ENCODE results near the gene MS4A7. TPM values are rescaled to one million over a fixed set of nuclear protein-coding genes. Genes with fewer than 3 reads are reported as not detected.

The MS4A7 gene
- total and polyA plus RNA-seq, 11 donors, result 2.7 to 57.1 (median 8.3) TPM

DNA sequence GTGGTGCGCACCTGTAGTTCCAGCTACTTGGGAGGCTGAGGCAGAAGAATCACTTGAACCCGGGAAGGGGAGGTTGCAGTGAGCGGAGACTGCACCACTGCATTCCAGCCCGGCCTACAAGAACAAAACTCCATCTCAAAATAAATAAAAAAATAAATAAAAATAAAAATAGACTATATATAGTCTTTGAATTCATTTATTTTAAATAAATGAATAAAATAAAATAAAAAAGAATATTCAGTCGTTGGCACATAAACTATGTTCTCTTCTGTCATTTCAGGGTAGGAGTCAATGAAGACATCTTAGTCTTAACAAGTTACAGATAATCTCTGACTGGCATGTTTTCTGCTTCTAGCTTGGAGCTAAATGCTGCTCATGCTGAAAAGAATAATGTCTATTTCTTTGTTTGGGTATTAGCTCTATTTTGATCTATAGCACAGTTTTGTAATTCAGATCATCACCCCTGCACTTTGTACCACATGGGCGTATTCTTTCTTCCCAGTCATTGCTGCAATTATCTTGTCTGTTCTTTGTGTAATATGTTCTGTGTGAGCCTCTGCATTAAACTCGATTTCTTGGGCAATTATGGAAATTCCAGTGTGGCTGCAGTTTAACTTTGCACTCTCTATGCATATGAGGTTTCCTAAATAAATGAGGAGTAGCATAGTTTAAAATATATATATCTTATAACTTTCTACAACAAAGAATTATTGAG is 16.5 kb downstream of the MS4A7 start:
- H3K36me3 ChIP-seq, result peaks cover 0 to 4% (median 0%) of the 10 kb centered on the region in 9 donors
- WGBS, 4 donors, result 72 to 84% (median 73%) methylated on average over 7 of the region's 7 CpGs
- peaks cover 0 to 51% (median 0%) of the 10 kb centered on the region in 12 donors for H3K4me1 ChIP-seq
- no peak overlapping the region for H3K4me3 ChIP-seq
- no peak for DNase-seq
- H3K27me3 ChIP-seq, result no peaks in the 10 kb centered on the region
- no peak for ATAC-seq
- intact Hi-C loops (cut with DNase I), result no loop called here
- TF ChIP-seq, protein P1, sequence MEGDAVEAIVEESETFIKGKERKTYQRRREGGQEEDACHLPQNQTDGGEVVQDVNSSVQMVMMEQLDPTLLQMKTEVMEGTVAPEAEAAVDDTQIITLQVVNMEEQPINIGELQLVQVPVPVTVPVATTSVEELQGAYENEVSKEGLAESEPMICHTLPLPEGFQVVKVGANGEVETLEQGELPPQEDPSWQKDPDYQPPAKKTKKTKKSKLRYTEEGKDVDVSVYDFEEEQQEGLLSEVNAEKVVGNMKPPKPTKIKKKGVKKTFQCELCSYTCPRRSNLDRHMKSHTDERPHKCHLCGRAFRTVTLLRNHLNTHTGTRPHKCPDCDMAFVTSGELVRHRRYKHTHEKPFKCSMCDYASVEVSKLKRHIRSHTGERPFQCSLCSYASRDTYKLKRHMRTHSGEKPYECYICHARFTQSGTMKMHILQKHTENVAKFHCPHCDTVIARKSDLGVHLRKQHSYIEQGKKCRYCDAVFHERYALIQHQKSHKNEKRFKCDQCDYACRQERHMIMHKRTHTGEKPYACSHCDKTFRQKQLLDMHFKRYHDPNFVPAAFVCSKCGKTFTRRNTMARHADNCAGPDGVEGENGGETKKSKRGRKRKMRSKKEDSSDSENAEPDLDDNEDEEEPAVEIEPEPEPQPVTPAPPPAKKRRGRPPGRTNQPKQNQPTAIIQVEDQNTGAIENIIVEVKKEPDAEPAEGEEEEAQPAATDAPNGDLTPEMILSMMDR (IDR thresholded peaks at IDR 0.05), result no peak
- no peak for TF ChIP-seq POLR2A (IDR thresholded peaks at IDR 0.05)
- H3K9me3 ChIP-seq, result no peaks in the 10 kb centered on the region
- peak overlapping the region in 1 of 12 donors; percentile 84 for H3K27ac ChIP-seq

DNA sequence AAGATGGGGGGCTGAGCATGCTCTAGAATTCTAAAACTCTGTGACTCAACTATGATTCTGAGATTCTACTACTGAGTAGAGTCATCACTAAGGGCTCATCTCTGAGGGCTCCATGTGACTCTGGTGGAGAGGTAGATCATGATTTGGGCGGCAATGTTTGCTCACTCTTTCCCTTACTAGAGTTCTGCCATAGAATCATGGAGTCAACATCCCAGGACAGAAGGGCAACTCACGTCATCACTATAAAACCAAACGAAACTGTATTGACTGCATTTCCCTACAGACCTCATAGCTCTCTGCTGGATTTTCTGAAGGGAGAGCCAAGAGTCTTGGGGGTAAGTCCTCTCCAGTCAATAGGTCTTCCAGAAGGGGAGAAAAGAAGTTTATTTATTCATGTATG is 18.1 kb downstream of the MS4A7 start, which contains the start of gene MS4A14:
TSS of gene MS4A14 (plus strand) at position 78 of the 400 bp plus-strand sequence. CDS start at position 198, 120 bp downstream.
- WGBS, 4 donors, result 52 to 73% (median 61%) methylated on average over 3 of the region's 3 CpGs
- no peaks in the 10 kb centered on the region for H3K9me3 ChIP-seq
- peak within 1 kb of the TSS in 2 of 12 donors; percentile 22 to 84 for H3K27ac ChIP-seq
- intact Hi-C loops (cut with DNase I), result no loop called here
- H3K4me1 ChIP-seq, result peaks cover 0 to 38% (median 0%) of the 10 kb centered on the region in 12 donors
- ATAC-seq (peak in 2 of 4 donors; percentile 24 to 57), DNase-seq (no peak)
- no peaks in the 10 kb centered on the region for H3K36me3 ChIP-seq
- no peaks in the 10 kb centered on the region for H3K27me3 ChIP-seq
- H3K4me3 ChIP-seq, result no peak within 1 kb of the TSS
- TF ChIP-seq, protein P1 (IDR thresholded peaks at IDR 0.05), result no peak

DNA sequence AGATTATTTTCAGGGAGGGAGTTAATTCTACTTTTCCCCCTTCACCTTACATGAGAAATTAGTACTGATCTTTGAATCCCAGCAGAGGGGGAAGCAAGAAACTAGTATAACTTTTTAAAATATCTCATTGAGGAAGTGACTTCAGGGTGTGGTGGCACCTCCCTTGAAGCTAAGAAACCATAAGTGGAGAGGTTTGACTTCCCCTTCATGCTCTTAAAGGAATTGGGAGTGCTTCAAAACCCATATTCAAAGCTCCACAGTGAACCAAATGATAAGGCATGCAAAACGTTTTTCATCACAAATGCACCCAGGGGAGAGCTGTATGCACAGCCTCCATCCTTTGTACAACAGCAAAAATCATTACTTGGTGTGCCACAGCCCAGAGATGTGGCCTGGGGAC is 18.5 kb downstream of the MS4A7 start:
- no peak for DNase-seq
- H3K4me3 ChIP-seq, result no peak overlapping the region
- TF ChIP-seq POLR2A (IDR thresholded peaks at IDR 0.05), result no peak
- TF ChIP-seq, protein P1 (IDR thresholded peaks at IDR 0.05), result no peak
- intact Hi-C loops (cut with DNase I), result no loop called here
- WGBS, 4 donors, result 0 to 7% (median 3%) methylated on average over 1 of the region's 1 CpG
- peak overlapping the region in 2 of 12 donors; percentile 22 to 84 for H3K27ac ChIP-seq
- peak in 3 of 4 donors; percentile 39 to 56 (median 54) for ATAC-seq
- H3K9me3 ChIP-seq, result no peaks in the 10 kb centered on the region
- H3K36me3 ChIP-seq, result no peaks in the 10 kb centered on the region
- H3K27me3 ChIP-seq, result no peaks in the 10 kb centered on the region
- H3K4me1 ChIP-seq, result peaks cover 0 to 37% (median 0%) of the 10 kb centered on the region in 12 donors

DNA sequence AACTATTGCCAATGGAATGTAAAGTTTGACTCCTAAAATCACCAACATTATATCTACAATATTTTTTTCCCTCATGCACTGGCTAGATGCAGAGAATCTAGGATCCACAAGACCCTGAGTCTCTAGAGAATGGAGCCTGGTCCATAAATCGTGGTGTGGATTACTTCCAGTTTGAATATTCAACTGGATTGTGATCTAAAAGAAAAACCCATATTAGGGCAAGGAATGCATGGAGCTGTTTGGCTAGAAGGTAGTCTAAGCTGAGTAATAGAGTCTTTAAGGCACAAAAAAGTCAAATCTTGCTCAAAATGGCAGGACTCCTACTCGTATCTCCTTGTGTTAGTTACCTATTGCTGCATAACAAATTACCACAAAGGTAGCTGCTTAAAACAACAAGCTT is 41.7 kb downstream of the MS4A7 start:
- H3K36me3 ChIP-seq, result no peaks in the 10 kb centered on the region
- WGBS, 4 donors, result 10 to 19% (median 11%) methylated on average over 2 of the region's 2 CpGs
- TF ChIP-seq, protein P1 (IDR thresholded peaks at IDR 0.05), result no peak
- no peak for TF ChIP-seq POLR2A (IDR thresholded peaks at IDR 0.05)
- H3K4me1 ChIP-seq, result no peaks in the 10 kb centered on the region
- ATAC-seq, result no peak
- H3K27ac ChIP-seq, result no peak overlapping the region
- intact Hi-C loops (cut with DNase I), result no loop called here
- no peak for DNase-seq
- H3K9me3 ChIP-seq, result peaks cover 0 to 12% (median 4%) of the 10 kb centered on the region in 12 donors
- H3K27me3 ChIP-seq, result peaks cover 0 to 8% (median 0%) of the 10 kb centered on the region in 9 donors
- no peak overlapping the region for H3K4me3 ChIP-seq
